GM18909 (cell line): Measurements from ENCODE around the gene LAMTOR2.
A peak's percentile ranks its signal among the peaks of the same experiment; 100 is the strongest.

ENCODE experiments used
- ATAC-seq: cut with Tn5 transposase; IDR thresholded peaks from one replicate; pipeline ENCODE4 v1.9.1; 2021; ENCODE audit warnings: mild to moderate bottlenecking; ENCODE audit not compliant: unreplicated experiment, poor library complexity

LAMTOR2 gene

DNA sequence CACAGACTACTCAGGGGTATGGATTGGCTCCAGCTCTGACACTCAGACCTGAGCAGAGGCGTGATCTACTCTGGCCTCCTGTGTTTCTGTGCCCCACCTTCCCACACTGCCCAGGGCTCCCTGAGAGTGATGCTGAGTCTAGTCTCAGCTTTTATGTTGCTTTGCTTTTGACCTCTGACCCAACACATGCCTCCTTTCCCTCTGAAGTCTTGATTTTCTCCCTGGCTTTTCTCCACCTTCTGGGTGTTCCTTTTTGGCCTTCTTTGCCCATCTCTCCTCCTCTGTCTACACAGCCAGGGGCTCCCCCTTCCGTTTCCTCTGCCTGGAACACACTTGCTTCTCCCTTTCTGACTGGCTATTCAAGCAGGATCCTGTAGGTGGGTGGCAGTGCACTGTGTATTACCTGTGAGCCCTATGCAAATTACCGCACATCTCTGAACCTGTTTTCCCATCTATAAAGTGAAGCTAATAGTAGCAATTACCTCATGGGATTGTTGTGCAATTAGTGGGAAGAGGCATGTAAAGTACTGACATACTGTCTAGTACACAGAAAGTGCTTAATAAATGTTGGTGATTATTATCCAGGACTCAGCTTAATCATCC, 41.4 kb downstream of the LAMTOR2 start:
- ATAC-seq, result no peak

- peak; percentile 60 for ATAC-seq
Measured at GRCh38 chr1:156096640-156097391, 42.2 kb downstream of the LAMTOR2 start.

DNA sequence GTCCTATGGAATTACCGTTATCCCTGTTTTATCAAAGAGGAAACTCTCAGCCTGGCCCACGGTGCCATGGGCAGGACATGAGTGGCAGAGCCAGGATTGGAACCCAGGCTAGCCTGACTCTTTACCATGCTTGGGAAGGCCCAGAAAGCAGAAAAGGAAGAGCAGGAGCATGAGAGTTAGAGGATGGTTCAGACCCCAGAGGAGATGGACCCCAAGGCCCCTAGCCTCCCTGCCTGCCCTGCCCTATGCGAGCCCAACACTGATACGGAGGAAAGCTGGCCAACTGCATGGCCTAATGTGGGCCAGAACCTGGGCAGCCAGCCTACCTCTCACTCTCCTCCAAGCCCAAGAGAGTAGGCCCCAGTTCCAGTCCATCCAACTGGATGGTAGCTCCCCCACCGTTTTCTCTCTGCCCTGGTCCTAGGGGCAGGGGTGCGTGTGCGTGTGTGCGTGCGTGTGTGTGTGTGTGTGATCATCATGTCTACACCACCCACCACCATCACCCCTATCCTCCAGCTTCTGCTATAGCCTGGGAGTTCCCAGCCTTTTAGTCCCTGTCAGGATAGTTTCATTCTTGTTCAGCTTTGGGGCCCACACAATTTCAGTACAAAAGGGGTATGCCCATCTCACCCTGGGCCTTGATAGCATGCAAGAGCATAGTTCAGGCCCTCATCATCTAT, 43.1 kb downstream of the LAMTOR2 start:
- ATAC-seq, result no peak

- no peak for ATAC-seq
Measured at GRCh38 chr1:156098784-156099183, 44.2 kb downstream of the LAMTOR2 start.

DNA sequence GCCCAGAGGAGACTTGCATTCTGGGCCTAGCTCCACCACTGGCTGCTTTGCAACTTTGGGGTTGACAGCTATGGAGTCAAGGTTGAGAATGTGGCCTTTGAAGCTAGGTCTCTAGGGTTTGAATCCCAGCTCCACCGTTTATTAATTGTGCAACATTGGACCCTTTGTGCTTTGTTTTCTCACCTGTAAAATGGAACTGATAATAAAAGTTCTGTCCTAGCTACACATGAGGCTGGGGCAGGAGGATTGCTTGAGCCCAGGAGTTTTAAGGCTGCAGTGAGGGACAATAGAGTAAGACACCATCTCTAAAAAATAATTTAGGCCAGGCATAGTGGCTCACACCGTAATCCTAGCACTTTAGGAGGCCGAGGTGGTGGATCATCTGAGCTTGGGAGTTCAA, 44.7 kb downstream of the LAMTOR2 start:
- ATAC-seq, result no peak

DNA sequence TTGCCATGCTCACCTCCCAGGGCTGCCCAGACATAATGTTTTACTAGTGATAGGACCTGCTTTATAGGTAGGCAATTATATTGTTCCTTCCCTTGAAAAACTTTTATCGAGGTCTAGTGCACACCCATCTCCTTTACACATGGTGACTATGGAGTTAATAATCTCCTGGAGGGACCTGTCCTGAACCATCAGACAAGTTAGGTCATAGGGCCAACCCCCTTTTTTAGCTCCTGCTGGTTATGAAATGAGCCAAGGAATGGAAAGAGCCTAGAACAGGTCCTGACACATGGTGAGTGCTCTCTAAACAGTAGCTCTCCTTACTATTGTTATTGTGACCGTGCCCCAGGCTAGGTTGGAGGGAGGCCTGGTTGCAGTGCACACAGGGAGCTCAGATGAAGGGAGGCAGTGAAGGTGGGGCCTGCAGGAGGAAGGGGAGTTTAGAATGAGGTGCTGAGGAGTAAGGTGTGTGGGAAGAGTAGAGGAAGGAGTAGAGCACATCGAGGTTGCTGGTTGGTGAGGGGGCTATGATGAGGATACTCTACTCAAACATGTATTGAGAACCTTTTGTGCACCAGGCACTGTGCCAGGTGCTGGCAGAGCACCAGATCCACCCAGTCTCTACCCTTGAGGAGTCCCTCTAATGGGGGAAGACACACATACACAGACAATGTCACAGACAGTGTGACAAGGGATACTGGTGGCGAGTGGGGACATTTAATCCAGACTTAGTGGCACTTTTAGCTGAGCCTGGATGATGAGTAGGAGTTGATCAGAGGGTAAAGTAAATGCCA, 45.8 kb downstream of the LAMTOR2 start:
- no peak for ATAC-seq

GRCh38 chr1:156101880-156102279, 47.3 kb downstream of the LAMTOR2 start:
- ATAC-seq, result no peak

GRCh38 chr1:156102633-156103511, 48.3 kb downstream of the LAMTOR2 start:
- ATAC-seq, result no peak

DNA sequence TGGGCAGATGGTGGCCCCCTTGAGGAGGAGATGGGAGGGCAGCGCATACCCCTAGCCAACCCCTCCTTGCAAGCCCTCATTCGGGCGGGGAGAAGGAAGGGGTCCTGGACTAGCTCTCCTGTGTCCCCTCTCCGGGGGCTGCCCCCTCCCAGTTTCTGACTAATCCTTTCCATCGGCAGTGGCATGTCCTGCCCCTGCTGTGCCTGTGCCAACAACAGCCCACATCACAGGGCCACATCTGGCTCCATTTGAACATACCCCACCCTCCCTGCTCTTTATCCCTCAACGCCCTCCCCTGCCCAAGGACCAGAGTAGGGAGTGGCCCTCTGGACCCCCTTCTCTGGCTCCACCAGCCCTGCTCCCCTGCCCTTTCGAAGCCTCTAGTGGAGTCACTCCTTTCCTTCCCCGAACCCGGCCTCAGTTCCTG, 49.0 kb downstream of the LAMTOR2 start:
- no peak for ATAC-seq

DNA sequence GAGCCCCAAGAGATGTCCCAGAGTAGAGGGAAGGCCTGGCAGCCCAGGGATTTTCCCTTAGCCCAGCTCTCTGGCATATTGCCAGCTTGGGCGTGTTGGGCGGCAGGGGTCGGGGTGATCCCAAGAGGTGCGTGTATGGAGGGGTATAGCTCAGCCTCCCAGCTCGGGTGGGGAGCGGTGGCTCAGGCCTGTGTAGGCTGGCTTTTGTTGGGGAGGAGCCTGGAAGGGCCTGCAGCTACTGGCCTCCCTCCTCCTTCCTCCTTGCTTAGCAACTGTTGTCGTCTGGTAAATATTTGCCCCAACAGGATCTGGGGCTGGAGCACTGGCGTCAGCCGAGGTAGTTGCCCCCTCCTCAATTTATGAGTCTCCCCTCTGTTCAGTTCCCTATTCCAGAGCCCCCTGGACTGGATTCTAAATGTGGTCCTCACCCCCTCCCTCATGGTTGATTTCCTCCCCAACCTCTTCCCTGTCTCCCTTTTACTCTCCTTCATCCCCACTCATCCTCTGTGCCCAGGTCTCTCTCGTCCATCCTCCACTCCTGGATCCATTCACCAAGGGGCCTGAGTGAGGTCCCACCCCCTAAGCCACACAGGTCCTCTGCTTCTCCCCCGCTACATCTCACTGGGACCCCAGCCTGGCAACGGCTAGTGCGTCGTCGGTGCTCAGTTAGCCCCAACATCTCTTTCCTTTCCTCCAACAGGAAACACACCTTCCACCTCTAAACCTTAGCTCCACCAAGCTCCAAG, 49.7 kb downstream of the LAMTOR2 start:
- no peak for ATAC-seq

GRCh38 chr1:156104861-156105832, 50.6 kb downstream of the LAMTOR2 start:
- no peak for ATAC-seq

DNA sequence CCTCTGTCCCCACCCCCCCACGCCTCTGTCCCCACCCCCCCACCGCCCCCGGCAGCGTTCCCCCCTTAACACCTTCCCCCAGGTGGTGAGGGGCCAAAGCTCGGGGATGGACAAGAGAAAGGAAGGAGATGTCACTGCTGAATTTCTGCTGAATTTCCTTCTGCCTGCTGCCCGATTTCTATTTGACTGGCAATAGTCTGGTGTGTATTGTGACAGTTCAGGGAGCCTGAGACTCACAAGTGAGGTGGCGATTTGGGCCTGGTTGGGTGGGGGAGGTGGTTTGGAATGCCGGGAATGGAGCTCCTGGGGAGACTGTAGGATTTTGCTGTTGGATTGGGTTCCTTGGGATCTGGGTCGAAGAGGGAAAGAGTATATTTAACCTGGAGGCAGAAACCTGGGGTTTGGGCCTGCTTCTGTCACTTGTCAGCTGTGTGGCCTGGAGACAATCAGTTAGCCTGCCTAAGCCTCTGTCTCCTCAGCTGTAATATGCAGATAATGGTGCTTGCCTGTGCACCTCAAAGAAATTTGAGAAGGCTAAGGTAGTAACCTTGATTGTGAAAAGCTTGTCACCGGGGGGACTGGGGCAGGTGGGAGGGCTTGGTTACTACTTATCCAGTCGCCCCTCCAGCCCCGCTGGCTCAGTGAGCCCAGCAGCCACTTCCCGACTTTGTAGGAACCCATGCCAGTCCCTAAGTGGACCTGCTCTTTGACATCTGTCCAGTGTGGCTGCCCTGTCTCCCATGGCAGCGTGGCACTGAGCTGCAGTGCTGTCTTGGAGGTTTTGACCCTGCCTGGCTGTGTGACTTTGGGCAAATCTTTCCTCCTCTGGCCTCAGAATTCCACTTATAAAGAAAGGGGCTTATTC, 52.3 kb downstream of the LAMTOR2 start:
- peak; percentile 13 for ATAC-seq

GRCh38 chr1:156108057-156108456, 53.5 kb downstream of the LAMTOR2 start:
- ATAC-seq, result no peak
